Panc1 (cell line): ENCODE results near the gene C22orf39. TPM values are rescaled to one million over a fixed set of nuclear protein-coding genes. Genes with fewer than 3 reads are reported as not detected.

Source experiments
- ATAC-seq: fragments of 200-7000 bp; cut with Tn5 transposase; 2 replicates; pipeline ENCODE4 v1.9.1; 2020; ENCODE audit warnings: mild to moderate bottlenecking, moderate library complexity
- BruUV-seq: library from RNA; stranded (reverse); fragments of 400-500 nt; replicated peaks from 2 replicates; lab custom pipeline; 2021; lab: Mats Ljungman, UMichigan
- CTCF ChIA-PET: fragments of 300-600 bp; sonication (Branson Sonifier 250); formaldehyde crosslinking; loops from one replicate; lab custom pipeline; 2022; ENCODE audit warnings: antibody characterized with exemption; lab: Charles Lee
- POLR2A ChIA-PET: fragments of 300-600 bp; sonication (Branson Sonifier 250); formaldehyde crosslinking; loops from one replicate; lab custom pipeline; 2022; ENCODE audit warnings: antibody characterized with exemption; lab: Charles Lee
- DNase-seq: peaks from one replicate; pipeline ENCODE4 v3.0.0-alpha.2; 2010; ENCODE audit warnings: low read depth, low spot score
- H3K27ac ChIP-seq: 2 replicates; pipeline ENCODE4 v1.5.1; 2011; ENCODE audit warnings: mild to moderate bottlenecking, low read length, inconsistent platforms
- H3K27me3 ChIP-seq: fragments of 200-500 bp; sonication (Bioruptor generic); 2 replicates; pipeline ENCODE4 v1.6.0; 2014; ENCODE audit warnings: low read length, inconsistent platforms; ENCODE audit not compliant: control insufficient read depth, insufficient read depth
- H3K36me3 ChIP-seq: fragments of 200-500 bp; sonication (Bioruptor generic); 2 replicates; pipeline ENCODE4 v1.5.1; 2014; ENCODE audit warnings: inconsistent platforms, mild to moderate bottlenecking, low read length, moderate library complexity; ENCODE audit not compliant: control insufficient read depth, insufficient read depth
- H3K4me1 ChIP-seq: 2 replicates; pipeline ENCODE4 v1.5.1; 2011; ENCODE audit warnings: inconsistent platforms, mild to moderate bottlenecking, low read length, moderate library complexity; ENCODE audit not compliant: control insufficient read depth, insufficient read depth
- H3K4me3 ChIP-seq, 2 experiments: 2 replicates each; pipeline ENCODE4 v1.5.1; 2011 to 2012; ENCODE audit warnings: low read depth in 2 of 2, low read length in 2 of 2, mild to moderate bottlenecking in 2 of 2, inconsistent platforms in 1 of 2, moderate library complexity in 1 of 2
- H3K9me3 ChIP-seq: fragments of 200-500 bp; sonication (Bioruptor generic); 2 replicates; pipeline ENCODE4 v1.5.1; 2014; ENCODE audit warnings: low read depth, mild to moderate bottlenecking, inconsistent platforms, low read length, moderate library complexity; ENCODE audit not compliant: control insufficient read depth, insufficient read depth
- POLR2AphosphoS5 ChIP-seq: IDR thresholded peaks from 2 replicates; pipeline ENCODE4 v1.6.1; 2012; ENCODE audit warnings: mild to moderate bottlenecking, low read depth, low read length, moderate library complexity
- SIN3A ChIP-seq: IDR thresholded peaks from 2 replicates; pipeline ENCODE4 v1.6.1; 2012; ENCODE audit warnings: low read depth, mild to moderate bottlenecking, low read length, moderate library complexity, borderline replicate concordance; ENCODE audit not compliant: insufficient read depth
- TCF7L2 ChIP-seq: IDR thresholded peaks from 2 replicates; pipeline ENCODE4 v1.6.1; 2011; ENCODE audit warnings: mild to moderate bottlenecking, low read depth, low read length, inconsistent platforms
- in situ Hi-C: cut with HindIII; loops from 2 replicates; pipeline ENCODE4 v1.10.0; 2016; ENCODE audit warnings: low sequenced_read_pairs, low pct_unique_long_range_greater_than_20kb
- intact Hi-C: fragments of 100-400 bp; cut with micrococcal nuclease; formaldehyde crosslinking; loops from one replicate; pipeline ENCODE4 v1.10.0; 2022; ENCODE audit not compliant: unreplicated experiment
- total RNA-seq: library from RNA; stranded (reverse); gene quantifications from one replicate; pipeline ENCODE4 v1.2.1, GENCODE V29; 2021; ENCODE audit not compliant: unreplicated experiment
- TF ChIP-seq, protein P1 (sequence below): fragments of 450-650 bp; IDR thresholded peaks from 2 replicates; pipeline ENCODE4 v1.5.1; 2017; ENCODE audit warnings: mild to moderate bottlenecking
- TF ChIP-seq, protein P2 (sequence below), 2 experiments: IDR thresholded peaks; 2 replicates each; pipeline ENCODE4 v1.6.1; 2011 to 2012; ENCODE audit warnings: low read depth in 2 of 2, control low read depth in 1 of 2, low read length in 1 of 2, mild to moderate bottlenecking in 1 of 2, moderate library complexity in 1 of 2; ENCODE audit not compliant: insufficient read depth in 1 of 2

The C22orf39 gene
- total RNA-seq, 1 experiment from 2014 or later: 20.5 TPM

DNA sequence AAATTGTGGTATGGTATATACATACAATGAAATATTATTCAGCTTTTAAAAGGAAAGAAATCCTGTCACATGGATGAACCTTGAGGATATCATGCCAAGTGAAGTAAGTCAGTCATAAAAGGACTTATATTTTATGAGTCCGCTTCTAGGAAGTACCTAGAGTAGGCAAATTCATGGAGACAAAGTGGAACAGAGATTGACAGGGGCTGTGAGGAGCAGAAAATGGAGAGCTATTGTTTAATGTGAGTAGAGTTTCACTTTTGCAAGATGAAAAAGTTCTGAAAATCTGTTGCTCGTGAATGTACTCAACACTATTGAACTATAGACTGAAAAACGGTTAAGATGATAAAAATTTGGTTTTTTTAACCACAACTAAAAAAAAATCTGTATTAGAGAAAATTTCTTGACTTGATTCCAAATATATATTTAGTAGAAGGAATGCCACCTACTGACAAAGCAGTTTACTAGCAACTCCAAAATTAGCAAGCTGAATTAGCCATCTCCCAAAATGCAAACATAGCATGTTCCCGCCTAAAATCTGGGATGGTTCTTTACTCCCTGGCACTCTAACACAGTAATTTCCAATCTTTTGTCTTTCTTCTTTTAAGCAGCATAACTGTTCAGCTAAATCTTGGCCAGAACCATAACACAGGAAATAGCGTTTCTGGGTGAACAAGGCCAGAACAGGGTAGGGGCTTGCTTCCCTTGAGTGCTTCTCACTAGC lies 30.0 kb upstream of the C22orf39 start:
- BruUV-seq: no TSS peak
- no peaks in the 10 kb centered on the region for H3K9me3 ChIP-seq
- H3K27ac ChIP-seq: peak overlapping the region; percentile 100
- peak overlapping the region; percentile 89 to 93 for H3K4me3 ChIP-seq
- intact Hi-C loops: no loop called here
- POLR2A ChIA-PET: interaction anchor here (0.6 kb wide), 1 partner anchor 160 kb away, joined by 4 read pairs; no protein-coding TSS in a partner anchor
- H3K4me1 ChIP-seq: peaks cover 3% of the 10 kb centered on the region; the same call in 1 of the 2 replicates
- DNase-seq: no peak
- H3K36me3 ChIP-seq: peaks cover 3% of the 10 kb centered on the region
- no peaks in the 10 kb centered on the region for H3K27me3 ChIP-seq
- TF ChIP-seq SIN3A (no peak), POLR2AphosphoS5 (no peak)
- TF ChIP-seq, protein P1, sequence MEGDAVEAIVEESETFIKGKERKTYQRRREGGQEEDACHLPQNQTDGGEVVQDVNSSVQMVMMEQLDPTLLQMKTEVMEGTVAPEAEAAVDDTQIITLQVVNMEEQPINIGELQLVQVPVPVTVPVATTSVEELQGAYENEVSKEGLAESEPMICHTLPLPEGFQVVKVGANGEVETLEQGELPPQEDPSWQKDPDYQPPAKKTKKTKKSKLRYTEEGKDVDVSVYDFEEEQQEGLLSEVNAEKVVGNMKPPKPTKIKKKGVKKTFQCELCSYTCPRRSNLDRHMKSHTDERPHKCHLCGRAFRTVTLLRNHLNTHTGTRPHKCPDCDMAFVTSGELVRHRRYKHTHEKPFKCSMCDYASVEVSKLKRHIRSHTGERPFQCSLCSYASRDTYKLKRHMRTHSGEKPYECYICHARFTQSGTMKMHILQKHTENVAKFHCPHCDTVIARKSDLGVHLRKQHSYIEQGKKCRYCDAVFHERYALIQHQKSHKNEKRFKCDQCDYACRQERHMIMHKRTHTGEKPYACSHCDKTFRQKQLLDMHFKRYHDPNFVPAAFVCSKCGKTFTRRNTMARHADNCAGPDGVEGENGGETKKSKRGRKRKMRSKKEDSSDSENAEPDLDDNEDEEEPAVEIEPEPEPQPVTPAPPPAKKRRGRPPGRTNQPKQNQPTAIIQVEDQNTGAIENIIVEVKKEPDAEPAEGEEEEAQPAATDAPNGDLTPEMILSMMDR: no peak
- in situ Hi-C loops: no loop called here
- no peak for ATAC-seq
- CTCF ChIA-PET: no interaction called here

- intact Hi-C loops: no loop called here
- POLR2A ChIA-PET: no interaction called here
Observed at GRCh38 chr22:19476023-19476422, 28.5 kb upstream of the C22orf39 start.

More at GRCh38 chr22:19476023-19476422, 28.5 kb upstream of the C22orf39 start:
- Histone ChIP-seq H3K9me3 (no peaks in the 10 kb centered on the region), H3K4me1 (peaks cover 3% of the 10 kb centered on the region; the same call in 1 of the 2 replicates), H3K27me3 (no peaks in the 10 kb centered on the region), H3K4me3 (no peak overlapping the region), H3K27ac (no peak overlapping the region), H3K36me3 (peaks cover 6% of the 10 kb centered on the region)
- CTCF ChIA-PET: no interaction called here
- TF ChIP-seq, protein P1: no peak
- TF ChIP-seq SIN3A (no peak), TCF7L2 (no peak), POLR2AphosphoS5 (no peak)
- TF ChIP-seq, protein P2, sequence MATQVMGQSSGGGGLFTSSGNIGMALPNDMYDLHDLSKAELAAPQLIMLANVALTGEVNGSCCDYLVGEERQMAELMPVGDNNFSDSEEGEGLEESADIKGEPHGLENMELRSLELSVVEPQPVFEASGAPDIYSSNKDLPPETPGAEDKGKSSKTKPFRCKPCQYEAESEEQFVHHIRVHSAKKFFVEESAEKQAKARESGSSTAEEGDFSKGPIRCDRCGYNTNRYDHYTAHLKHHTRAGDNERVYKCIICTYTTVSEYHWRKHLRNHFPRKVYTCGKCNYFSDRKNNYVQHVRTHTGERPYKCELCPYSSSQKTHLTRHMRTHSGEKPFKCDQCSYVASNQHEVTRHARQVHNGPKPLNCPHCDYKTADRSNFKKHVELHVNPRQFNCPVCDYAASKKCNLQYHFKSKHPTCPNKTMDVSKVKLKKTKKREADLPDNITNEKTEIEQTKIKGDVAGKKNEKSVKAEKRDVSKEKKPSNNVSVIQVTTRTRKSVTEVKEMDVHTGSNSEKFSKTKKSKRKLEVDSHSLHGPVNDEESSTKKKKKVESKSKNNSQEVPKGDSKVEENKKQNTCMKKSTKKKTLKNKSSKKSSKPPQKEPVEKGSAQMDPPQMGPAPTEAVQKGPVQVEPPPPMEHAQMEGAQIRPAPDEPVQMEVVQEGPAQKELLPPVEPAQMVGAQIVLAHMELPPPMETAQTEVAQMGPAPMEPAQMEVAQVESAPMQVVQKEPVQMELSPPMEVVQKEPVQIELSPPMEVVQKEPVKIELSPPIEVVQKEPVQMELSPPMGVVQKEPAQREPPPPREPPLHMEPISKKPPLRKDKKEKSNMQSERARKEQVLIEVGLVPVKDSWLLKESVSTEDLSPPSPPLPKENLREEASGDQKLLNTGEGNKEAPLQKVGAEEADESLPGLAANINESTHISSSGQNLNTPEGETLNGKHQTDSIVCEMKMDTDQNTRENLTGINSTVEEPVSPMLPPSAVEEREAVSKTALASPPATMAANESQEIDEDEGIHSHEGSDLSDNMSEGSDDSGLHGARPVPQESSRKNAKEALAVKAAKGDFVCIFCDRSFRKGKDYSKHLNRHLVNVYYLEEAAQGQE (IDR thresholded peaks at IDR 0.05; ENCODE audit: insufficient read depth in 1 of 2, low read depth in 2 of 2, low read length in 1 of 2): no peak
- DNase-seq (no peak), ATAC-seq (no peak)
- in situ Hi-C loops: no loop called here
- BruUV-seq: no TSS peak
